ENCODE measurements around the gene MCTP1. TPM values are rescaled to one million over a fixed set of nuclear protein-coding genes. Genes with fewer than 3 reads are reported as not detected.
A peak's percentile ranks its signal among the peaks of the same experiment; 100 is the strongest.

MCTP1 gene
- total and polyA plus RNA-seq, 9 of the 15 experiments (the other 6 are each of a cell fraction or from before 2014, with no cell fraction given): 0.04 to 0.93 (median 0.06) TPM; not detected in 4

DNA sequence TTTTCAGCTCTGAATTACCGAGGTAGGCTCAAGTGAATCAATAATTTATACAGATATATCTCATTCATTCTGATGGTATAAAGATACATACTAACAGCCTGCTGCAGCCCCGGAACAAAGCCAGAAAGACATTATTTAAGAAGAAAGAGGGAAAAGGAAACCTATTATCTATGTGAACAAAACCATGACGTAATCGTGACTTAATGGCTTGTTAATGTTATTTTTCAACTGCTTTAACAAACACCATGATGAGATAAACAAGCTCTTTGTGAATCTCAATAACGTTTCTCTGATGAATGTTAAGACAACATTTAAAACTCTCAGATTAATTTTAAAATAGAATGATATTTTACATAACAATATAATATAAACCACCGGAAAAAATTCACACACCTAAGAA lies 429.4 kb downstream of the MCTP1 start:
- no peak overlapping the region for H2AFZ ChIP-seq (ENCODE audit: low read depth, low read length)
- no TSS peak for BruUV-seq (replicated peaks)
- POLR2A ChIA-PET: no interaction called here
- no peak overlapping the region for H3K27ac ChIP-seq (ENCODE audit: extremely low read depth, low read depth, low read length)
- in situ Hi-C loops (cut with MboI): no loop called here
- DNase-seq (ENCODE audit: extremely low read depth in 1 of 4, low spot score in 3 of 4) (no peak), FAIRE-seq (no peak), ATAC-seq (no peak)
- CTCF ChIA-PET (ENCODE audit: low intra/inter-chr PET ratio): interaction anchor here (0.6 kb wide), 1 partner anchor 983 kb away, joined by 4 read pairs; no protein-coding TSS in a partner anchor
- no peaks in the 10 kb centered on the region for H3K4me1 ChIP-seq (replicated peaks in 1 of 2; ENCODE audit: control insufficient read depth in 2 of 2, insufficient read depth in 2 of 2, low read length in 2 of 2)
- H3K4me2 ChIP-seq (ENCODE audit: insufficient read depth, low read length): no peak overlapping the region
- no peak overlapping the region for H3K4me3 ChIP-seq
- no peaks in the 10 kb centered on the region for H3K79me2 ChIP-seq (ENCODE audit: control insufficient read depth, insufficient read depth, low read length)
- no peaks in the 10 kb centered on the region for H3K9me3 ChIP-seq (replicated peaks; ENCODE audit: control insufficient read depth, insufficient read depth, low read depth, low read length)
- no peak for TF ChIP-seq POLR2A (conservative IDR thresholded peaks at IDR 0.05)
- peak; percentile 55; the same call in 1 of the 2 replicates for TF ChIP-seq ATF3 (IDR thresholded peaks at IDR 0.05)
- no peak for TF ChIP-seq ATF3 (CRISPR knock-in tag; conservative IDR thresholded peaks at IDR 0.05)
- TF ChIP-seq SPI1 (IDR thresholded peaks at IDR 0.05; ENCODE audit: borderline replicate concordance, low read depth, low read length): no peak
- no peak for TF ChIP-seq PPARD (CRISPR knock-in tag; IDR thresholded peaks at IDR 0.05)
- no peak for TF ChIP-seq TEAD4 (IDR thresholded peaks at IDR 0.05; ENCODE audit: low read length)
- no peak for TF ChIP-seq TEAD4 (CRISPR knock-in tag; IDR thresholded peaks at IDR 0.05; ENCODE audit: borderline replicate concordance)
- no peaks in the 10 kb centered on the region for H3K9me1 ChIP-seq (ENCODE audit: control insufficient read depth, insufficient read depth, low read length)
- H3K27me3 ChIP-seq (ENCODE audit: control insufficient read depth in 2 of 2, insufficient read depth in 2 of 2, low read length in 2 of 2): no peaks in the 10 kb centered on the region
- no peaks in the 10 kb centered on the region for H3K36me3 ChIP-seq (ENCODE audit: control insufficient read depth, insufficient read depth, low read length)
- no peaks in the 10 kb centered on the region for H4K20me1 ChIP-seq (replicated peaks; ENCODE audit: control insufficient read depth, insufficient read depth, low read length)
- no peak overlapping the region for H3K9ac ChIP-seq (ENCODE audit: insufficient read depth in 1 of 2, low read depth in 2 of 2, low read length in 2 of 2)
- 0% methylated on average over 6 of the region's 6 CpGs for whole genome bisulfite sequencing (ENCODE audit: insufficient coverage, low coverage, missing lambda C conversion rate)
- intact Hi-C loops (cut with micrococcal nuclease): no loop called here
